HG03108 (cell line): ENCODE data around the gene LRRFIP2.

Experiments
- ATAC-seq: cut with Tn5 transposase; IDR thresholded peaks from one replicate; pipeline ENCODE4 v1.9.1; 2021; ENCODE audit warnings: moderate library complexity; ENCODE audit not compliant: unreplicated experiment

LRRFIP2 gene

DNA sequence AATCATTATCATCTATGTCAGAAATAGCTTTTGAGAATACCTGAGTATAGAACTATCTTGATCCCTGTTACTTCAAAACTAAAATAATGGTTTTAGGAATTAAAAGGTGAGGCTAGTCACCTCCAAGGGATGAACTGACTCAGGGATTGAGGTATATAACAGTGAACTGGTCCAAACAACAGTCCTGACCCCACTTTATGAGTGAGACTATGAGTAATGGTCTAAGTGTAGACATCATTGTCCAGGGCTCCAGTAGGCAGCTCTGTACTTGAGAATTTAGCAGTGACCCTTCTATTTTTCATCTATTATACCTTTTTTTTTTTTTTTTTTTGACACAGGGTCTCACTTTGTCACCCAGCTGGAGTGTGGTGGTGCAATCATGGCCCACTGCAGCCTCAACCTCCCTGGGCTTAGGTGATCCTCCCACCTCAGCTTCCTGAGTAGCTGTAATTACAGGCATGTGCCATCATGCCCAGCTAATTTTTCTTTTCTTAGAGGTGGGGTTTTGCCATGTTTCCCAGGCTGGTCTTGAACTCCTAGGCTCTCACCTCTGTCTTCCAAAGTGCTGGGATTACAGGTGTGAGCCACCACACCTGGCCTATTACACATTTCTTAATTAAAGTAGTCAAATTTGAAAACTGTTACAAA lies 144.7 kb downstream of the LRRFIP2 start:
- no peak for ATAC-seq

DNA sequence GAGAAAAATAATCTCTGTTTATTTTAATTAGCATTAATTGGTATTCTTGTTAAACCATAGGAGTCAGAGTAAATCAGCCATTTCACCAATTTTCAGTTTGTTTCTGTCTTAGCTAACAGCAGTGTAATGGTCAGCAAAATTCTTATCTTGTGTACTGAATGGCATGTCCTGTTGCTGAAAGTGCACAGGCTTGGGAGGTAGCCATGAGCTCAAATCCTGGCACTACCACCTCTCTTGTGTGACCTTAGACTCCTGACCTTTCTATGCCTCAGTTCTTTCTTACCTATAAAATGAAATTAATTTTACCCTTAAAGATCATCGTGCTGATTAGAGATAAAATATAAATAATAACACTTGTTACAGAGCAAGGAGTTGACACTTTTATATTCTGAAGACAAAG lies 145.3 kb downstream of the LRRFIP2 start:
- no peak for ATAC-seq

DNA sequence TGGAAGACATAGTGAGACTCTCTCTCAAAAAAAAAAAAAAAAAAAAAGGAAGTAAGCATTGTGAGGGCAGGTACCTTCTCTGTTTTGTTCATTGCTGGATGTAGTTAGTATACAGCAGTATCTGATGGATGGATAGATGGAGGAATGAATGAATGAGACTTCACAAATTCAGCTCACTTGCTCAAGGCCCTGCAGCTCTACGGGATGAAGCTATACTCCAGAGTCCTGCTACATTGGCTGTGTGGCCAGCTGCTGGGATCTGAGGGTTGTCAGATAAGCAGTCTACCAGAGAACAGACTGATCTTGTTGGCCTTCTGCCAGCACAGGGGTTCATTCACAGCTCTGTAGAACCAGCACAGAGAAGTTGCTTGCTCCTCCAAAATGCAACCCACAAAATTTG lies 146.1 kb downstream of the LRRFIP2 start:
- no peak for ATAC-seq

DNA sequence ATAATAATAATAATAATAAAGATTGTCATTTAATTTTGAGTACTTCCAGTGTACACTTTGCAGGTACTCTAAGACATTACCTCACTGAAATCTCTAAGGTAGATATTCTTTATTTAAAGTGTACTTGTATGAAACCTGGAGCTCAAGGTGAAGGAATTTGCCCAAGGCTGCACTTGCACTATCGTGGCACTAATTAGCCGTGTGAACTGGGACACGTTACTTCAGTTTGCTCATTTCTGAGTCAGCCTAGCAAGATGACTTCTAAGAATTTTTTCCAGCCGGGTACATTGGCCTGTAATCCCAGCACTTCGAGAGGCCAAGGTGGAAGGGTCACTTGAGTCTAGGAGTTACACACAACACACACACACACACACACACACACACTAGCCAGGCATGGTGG lies 147.5 kb downstream of the LRRFIP2 start:
- ATAC-seq: no peak

DNA sequence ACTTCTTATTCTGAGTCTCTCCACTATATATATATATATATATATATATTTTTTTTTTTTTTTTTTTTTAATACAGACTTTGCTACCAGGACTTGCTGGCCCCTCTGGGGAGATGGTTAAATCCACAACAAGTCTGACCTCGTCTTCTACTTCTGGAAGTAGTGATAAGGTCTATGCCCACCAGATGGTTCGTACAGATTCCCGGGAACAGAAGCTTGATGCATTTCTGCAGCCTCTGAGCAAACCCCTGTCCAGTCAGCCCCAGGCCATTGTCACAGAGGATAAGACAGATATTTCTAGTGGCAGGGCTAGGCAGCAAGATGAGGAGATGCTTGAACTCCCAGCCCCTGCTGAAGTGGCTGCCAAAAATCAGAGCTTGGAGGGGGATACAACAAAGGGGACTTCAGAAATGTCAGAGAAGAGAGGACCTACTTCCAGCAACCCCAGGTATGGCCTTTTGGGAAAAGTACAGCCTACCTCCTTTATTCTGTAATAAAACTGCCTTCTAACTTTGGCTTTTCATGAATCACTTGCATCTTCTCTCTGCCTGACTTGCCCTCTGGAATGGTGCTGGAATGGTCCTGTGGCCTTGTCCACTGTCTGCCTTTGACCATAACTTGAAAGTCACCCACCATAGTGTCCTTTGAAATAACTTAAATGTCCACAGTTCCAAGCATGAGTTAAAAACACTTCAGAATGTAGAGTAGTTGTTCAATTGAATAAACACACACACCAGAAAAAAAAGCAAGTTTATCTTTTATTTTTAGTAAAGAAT lies 148.6 kb downstream of the LRRFIP2 start:
- ATAC-seq: no peak

DNA sequence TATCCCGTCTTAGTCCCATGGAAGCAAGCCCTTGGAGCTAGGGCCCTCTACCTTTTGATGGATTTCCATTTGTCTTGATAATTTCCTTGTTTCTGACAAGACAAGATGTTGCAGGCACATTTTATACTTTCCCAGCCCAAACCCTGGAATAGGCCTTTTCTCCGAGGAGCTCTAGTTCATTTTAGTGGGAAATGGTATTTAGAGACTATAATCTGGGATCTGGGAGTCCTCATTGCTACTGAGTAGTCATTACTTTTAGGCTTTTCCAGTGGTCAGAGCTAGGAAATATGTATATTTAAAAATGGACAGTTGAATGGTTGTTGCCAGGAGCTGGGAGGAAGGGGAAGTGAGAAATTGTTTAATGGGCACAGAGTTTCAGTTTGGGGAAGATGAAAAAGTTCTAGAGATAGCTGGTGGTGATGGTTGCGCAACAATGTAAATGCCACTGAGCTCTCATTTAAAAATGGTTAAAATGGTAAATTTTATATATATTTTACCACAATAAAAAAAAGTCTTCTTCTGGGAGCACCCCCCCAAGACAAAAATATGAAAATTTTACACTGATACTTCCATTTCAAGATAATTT lies 149.5 kb downstream of the LRRFIP2 start:
- ATAC-seq: no peak

DNA sequence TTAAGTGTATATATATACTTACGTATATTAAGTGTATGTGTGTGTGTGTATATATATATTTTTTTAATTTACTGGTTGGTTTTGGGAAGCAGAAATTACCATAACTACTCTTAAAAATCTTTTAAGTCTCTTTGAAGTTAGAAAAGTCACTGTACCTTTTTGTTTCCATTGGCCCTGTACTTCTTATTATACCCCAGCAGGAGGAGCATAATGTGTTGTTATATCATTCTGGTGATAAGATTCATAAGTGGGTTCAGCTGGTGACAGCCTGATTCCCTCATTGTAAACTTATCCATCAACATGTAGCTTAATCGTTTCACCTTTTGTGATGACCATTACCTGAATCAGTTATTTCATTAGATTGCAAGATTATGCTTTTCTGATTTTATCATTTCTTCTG lies 150.3 kb downstream of the LRRFIP2 start:
- no peak for ATAC-seq

DNA sequence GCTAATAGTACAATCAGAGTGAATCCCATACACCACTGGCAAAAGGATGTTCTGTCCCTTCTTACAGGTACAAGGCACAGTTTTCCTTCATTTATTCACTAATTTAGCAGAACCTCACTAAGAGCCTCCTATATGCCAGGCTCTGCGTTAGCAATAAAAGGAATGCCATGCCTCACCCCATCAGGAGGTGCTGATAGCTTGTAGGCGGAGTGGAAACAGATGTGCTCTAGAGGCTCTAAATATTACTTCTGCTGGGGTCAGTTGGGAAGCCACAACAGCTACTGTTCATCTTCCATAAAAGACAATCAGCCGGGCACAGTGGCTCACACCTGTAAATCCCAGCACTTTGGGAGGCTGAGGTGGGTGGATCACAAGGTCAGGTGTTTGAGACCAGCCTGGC lies 156.7 kb downstream of the LRRFIP2 start:
- no peak for ATAC-seq

DNA sequence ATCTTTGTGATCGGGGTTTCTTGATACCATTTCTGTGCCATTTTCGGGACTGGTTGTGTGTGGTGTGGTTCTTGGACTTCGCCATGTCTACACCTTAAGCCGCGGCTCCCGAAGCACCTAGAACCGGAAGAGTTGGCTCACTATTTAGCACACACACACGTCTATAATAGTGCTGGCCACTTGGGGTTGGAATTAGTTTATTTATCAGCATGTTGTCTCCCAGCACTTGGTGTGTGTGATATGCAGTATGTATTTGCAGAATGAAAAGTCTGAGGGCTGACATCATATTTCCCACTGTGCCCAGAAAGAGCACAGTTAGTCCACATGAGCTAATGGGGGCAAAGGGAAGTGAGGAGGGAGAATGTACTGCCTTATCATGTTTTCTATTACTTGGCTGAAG lies 157.5 kb downstream of the LRRFIP2 start:
- no peak for ATAC-seq

DNA sequence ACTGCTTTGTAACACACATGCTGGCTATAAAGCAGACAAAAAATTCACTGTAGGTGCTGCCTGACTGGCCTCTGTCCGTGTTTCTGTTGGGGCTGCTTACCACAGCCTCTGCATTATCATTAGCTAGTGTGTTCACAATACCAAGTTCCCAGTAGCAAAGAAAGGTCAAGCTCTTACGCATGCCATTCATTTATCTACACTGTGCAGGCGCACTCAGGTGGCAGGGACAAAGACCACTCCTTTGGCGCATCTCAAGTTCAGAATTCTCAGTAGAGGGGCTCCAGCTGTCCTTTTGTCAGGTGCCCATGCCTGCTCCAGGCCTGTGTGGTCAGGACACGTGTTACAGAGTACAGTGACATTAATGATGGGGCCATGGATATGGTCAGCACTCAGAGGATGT lies 158.7 kb downstream of the LRRFIP2 start:
- ATAC-seq: no peak

DNA sequence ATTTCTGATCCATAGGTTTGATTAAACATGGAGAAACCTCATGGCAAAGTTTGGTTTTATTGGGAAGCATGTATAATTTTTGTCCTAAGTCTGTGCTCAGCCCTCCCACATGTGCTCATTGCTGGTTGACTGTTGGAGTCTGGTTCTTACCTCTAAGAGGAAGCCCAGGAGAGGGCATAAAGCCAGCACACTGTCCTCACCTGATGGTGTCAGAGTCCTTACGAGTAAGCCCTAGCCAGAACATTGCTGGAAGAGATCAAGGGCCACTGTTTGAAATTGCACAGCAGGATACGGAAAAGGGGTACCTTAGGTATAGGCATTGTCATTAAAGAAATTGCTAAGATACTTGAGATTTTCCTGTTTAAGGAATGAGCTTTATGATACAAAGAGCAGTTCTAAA lies 159.8 kb downstream of the LRRFIP2 start:
- ATAC-seq: no peak
